PC-9 (cell line): ENCODE data around the gene TTC39A. TPM values are rescaled to one million over a fixed set of nuclear protein-coding genes. Genes with fewer than 3 reads are reported as not detected.

ENCODE experiments used
- BruUV-seq: library from RNA; stranded (reverse); fragments of 400-500 nt; replicated peaks from 2 replicates; lab custom pipeline; 2021; lab: Mats Ljungman, UMichigan
- CTCF ChIA-PET: fragments of 300-600 bp; sonication (Branson Sonifier 250); formaldehyde crosslinking; loops from one replicate; lab custom pipeline; 2022; ENCODE audit warnings: antibody characterized with exemption; lab: Charles Lee
- POLR2A ChIA-PET: fragments of 300-600 bp; sonication (Branson Sonifier 250); formaldehyde crosslinking; loops from one replicate; lab custom pipeline; 2022; ENCODE audit warnings: antibody characterized with exemption; ENCODE audit not compliant: unreplicated experiment; lab: Charles Lee
- DNase-seq, 2 experiments: peaks; one replicate each; pipeline versions ENCODE4 v3.0.0 to v3.0.0-alpha.2; 2015 to 2022; ENCODE audit warnings: mixed read lengths in 1 of 2
- H2AFZ ChIP-seq: fragments of 200-600 bp; sonication (generic); 2 replicates; pipeline ENCODE4 v1.8.1; 2017; ENCODE audit warnings: antibody characterized with exemption
- H3F3A ChIP-seq: fragments of 200-600 bp; sonication (generic); 2 replicates; pipeline ENCODE4 v1.8.1; 2017; ENCODE audit warnings: antibody characterized with exemption, mild to moderate bottlenecking, low read depth; ENCODE audit not compliant: insufficient read depth
- H3K27ac ChIP-seq: fragments of 200-600 bp; sonication (generic); 2 replicates; pipeline ENCODE4 v1.6.1; 2016; ENCODE audit warnings: mixed run types
- H3K27me3 ChIP-seq: fragments of 200-600 bp; sonication (generic); 2 replicates; pipeline ENCODE4 v1.6.1; 2016; ENCODE audit warnings: low read depth, mixed run types; ENCODE audit not compliant: insufficient read depth
- H3K36me3 ChIP-seq: fragments of 200-600 bp; sonication (generic); 2 replicates; pipeline ENCODE4 v1.6.1; 2016; ENCODE audit warnings: low read depth, mixed run types
- H3K4me1 ChIP-seq: fragments of 200-600 bp; sonication (generic); replicated peaks from 2 replicates; pipeline ENCODE4 v1.6.1; 2016; ENCODE audit warnings: mixed run types; ENCODE audit not compliant: insufficient read depth
- H3K4me2 ChIP-seq: fragments of 200-600 bp; sonication (generic); 2 replicates; pipeline ENCODE4 v1.6.1; 2017; ENCODE audit warnings: mixed run types
- H3K4me3 ChIP-seq: fragments of 200-600 bp; sonication (generic); 2 replicates; pipeline ENCODE4 v1.6.1; 2016; ENCODE audit warnings: mixed run types
- H3K79me2 ChIP-seq: fragments of 200-600 bp; sonication (generic); 2 replicates; pipeline ENCODE4 v1.6.1; 2017; ENCODE audit warnings: low read depth, mixed run types
- H3K9me2 ChIP-seq: fragments of 200-600 bp; sonication (generic); 2 replicates; pipeline ENCODE4 v1.8.1; 2017; ENCODE audit warnings: mild to moderate bottlenecking; ENCODE audit not compliant: insufficient read depth
- H3K9me3 ChIP-seq: fragments of 200-600 bp; sonication (generic); 2 replicates; pipeline ENCODE4 v1.8.1; 2016; ENCODE audit warnings: low read depth; ENCODE audit not compliant: insufficient read depth
- H4K20me1 ChIP-seq: fragments of 200-600 bp; sonication (generic); 2 replicates; pipeline ENCODE4 v1.8.1; 2017; ENCODE audit not compliant: insufficient read depth
- CTCF ChIP-seq: fragments of 200-600 bp; sonication (generic); conservative IDR thresholded peaks from 2 replicates; pipeline ENCODE4 v1.6.1; 2017; ENCODE audit warnings: mixed run types, antibody characterized with exemption, mild to moderate bottlenecking, moderate library complexity
- EZH2 ChIP-seq: fragments of 200-600 bp; sonication (generic); IDR thresholded peaks from 2 replicates; pipeline ENCODE4 v1.8.0; 2017; ENCODE audit warnings: antibody characterized with exemption, low read depth
- intact Hi-C: fragments of 100-400 bp; cut with micrococcal nuclease; formaldehyde crosslinking; loops from one replicate; pipeline ENCODE4 v1.10.0; 2022; ENCODE audit not compliant: unreplicated experiment
- total RNA-seq: library from RNA; stranded (reverse); gene quantifications from 2 replicates; pipeline ENCODE4 v1.2.3, GENCODE V29; 2021

The TTC39A gene
- total RNA-seq, 1 experiment from 2014 or later: 7.3 TPM

DNA sequence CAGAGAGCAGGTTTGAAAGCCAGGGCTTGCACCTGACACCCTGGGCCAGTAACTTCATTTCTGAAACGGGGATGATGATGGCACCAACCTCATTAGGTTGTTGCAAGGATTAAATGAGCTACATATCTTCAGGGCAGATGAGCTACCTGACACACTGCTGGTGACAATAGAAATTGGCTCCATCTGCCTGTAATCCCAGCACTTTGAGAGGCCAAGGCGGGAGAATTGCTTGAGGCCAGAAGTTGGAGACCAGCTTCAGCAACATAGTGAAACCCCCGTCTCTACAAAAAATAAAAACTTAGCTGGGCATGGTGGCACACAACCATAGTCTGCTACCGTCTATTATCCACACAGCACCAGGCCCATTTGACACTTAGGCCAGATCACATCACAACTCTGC lies 6.3 kb upstream of the TTC39A start:
- Histone ChIP-seq H3K4me2 (no peak overlapping the region), H3F3A (peaks cover 7% of the 10 kb centered on the region; the same call in 1 of the 2 replicates), H3K4me3 (no peak overlapping the region), H3K27ac (no peak overlapping the region), H4K20me1 (no peaks in the 10 kb centered on the region), H3K4me1 (peaks cover 12% of the 10 kb centered on the region), H3K9me2 (no peaks in the 10 kb centered on the region), H3K36me3 (no peaks in the 10 kb centered on the region), H3K27me3 (no peaks in the 10 kb centered on the region), H3K79me2 (no peaks in the 10 kb centered on the region), H2AFZ (no peak overlapping the region), H3K9me3 (no peaks in the 10 kb centered on the region)
- no TSS peak for BruUV-seq
- no peak for DNase-seq
- intact Hi-C loops: no loop called here
- CTCF ChIA-PET: interaction anchor here (0.6 kb wide), 1 partner anchor 431 kb away, joined by 5 read pairs; no protein-coding TSS in a partner anchor
- POLR2A ChIA-PET: interaction anchor here (0.6 kb wide), 1 partner anchor 214 kb away, joined by 3 read pairs; no protein-coding TSS in a partner anchor
- TF ChIP-seq EZH2 (no peak), CTCF (no peak)

DNA sequence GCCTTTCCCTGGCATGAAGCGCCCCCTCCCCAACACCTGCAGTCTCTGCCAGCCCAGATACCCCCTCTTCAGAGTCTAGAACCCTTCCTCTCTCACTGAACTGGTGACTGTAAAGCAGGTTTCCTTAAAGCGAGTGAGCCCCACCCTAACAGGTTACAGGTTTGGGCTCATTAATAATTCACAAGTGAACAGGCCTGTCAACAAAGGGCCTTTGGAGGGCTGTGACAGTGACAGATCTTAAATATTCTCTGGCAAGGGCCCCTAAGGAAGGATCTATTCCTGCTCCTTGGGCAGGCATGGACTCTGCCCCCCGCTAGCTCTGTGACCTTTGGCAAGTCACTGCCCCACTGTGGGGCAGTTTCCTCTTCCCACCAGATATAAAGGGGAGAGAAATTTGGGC lies 5.6 kb upstream of the TTC39A start:
- Histone ChIP-seq H3K4me3 (no peak overlapping the region), H3K9me3 (no peaks in the 10 kb centered on the region), H3K4me1 (peaks cover 19% of the 10 kb centered on the region), H4K20me1 (no peaks in the 10 kb centered on the region), H2AFZ (no peak overlapping the region), H3K4me2 (no peak overlapping the region), H3K9me2 (no peaks in the 10 kb centered on the region), H3K27me3 (no peaks in the 10 kb centered on the region), H3K79me2 (no peaks in the 10 kb centered on the region), H3K36me3 (no peaks in the 10 kb centered on the region), H3F3A (peaks cover 11% of the 10 kb centered on the region; the same call in 1 of the 2 replicates), H3K27ac (no peak overlapping the region)
- no TSS peak for BruUV-seq
- TF ChIP-seq CTCF (no peak), EZH2 (no peak)
- no peak for DNase-seq
- CTCF ChIA-PET: interaction anchor here (0.7 kb wide), 1 partner anchor 605 kb away, joined by 9 read pairs; no protein-coding TSS in a partner anchor
- intact Hi-C loops: no loop called here
- POLR2A ChIA-PET: interaction anchor here (0.7 kb wide), 1 partner anchor 25 kb away, joined by 3 read pairs; no protein-coding TSS in a partner anchor

GRCh38 chr1:51331206-51332100 lies 1.1 kb upstream of the TTC39A start:
- peak overlapping the region; percentile 90; the same call in 1 of the 2 replicates for H2AFZ ChIP-seq
- peaks cover 27% of the 10 kb centered on the region for H3K4me1 ChIP-seq
- no peaks in the 10 kb centered on the region for H3K36me3 ChIP-seq
- no peaks in the 10 kb centered on the region for H3K79me2 ChIP-seq
- intact Hi-C loops: no loop called here
- DNase-seq: peak; percentile 64 to 80
- no peaks in the 10 kb centered on the region for H4K20me1 ChIP-seq
- H3K27me3 ChIP-seq: no peaks in the 10 kb centered on the region
- peak overlapping the region; percentile 61 for H3K27ac ChIP-seq
- no peak for TF ChIP-seq CTCF
- TF ChIP-seq EZH2: no peak
- H3K9me3 ChIP-seq: no peaks in the 10 kb centered on the region
- H3F3A ChIP-seq: peaks cover 21% of the 10 kb centered on the region; the same call in 1 of the 2 replicates
- no peaks in the 10 kb centered on the region for H3K9me2 ChIP-seq
- H3K4me2 ChIP-seq: peak overlapping the region; percentile 100
- TSS peak; percentile 45 for BruUV-seq
- ChIA-PET CTCF (interaction anchor here (0.6 kb wide), 1 partner anchor 34 kb away, joined by 4 read pairs; no protein-coding TSS in a partner anchor), POLR2A (interaction anchor here (0.6 kb wide), 2 partner anchors 21 to 96 kb away, joined by 4 read pairs; no protein-coding TSS in a partner anchor)
- H3K4me3 ChIP-seq: peak overlapping the region; percentile 76; the same call in 1 of the 2 replicates
